IMR-90 (cell line): ENCODE results near the gene CDK5. TPM values are rescaled to one million over a fixed set of nuclear protein-coding genes. Genes with fewer than 3 reads are reported as not detected.
A peak's percentile ranks its signal among the peaks of the same experiment; 100 is the strongest.

Experiments
- ATAC-seq: fragments of 200-7000 bp; cut with Tn5 transposase; 2 replicates; pipeline ENCODE4 v1.9.1; 2020; ENCODE audit warnings: low read depth, mild to moderate bottlenecking, moderate library complexity
- BruUV-seq: library from RNA; stranded (reverse); fragments of 400-500 nt; replicated peaks from 2 replicates; lab custom pipeline; 2021; lab: Mats Ljungman, UMichigan
- CTCF ChIA-PET: fragments of 300-600 bp; formaldehyde crosslinking; extraction: SDS; loops from one replicate; lab custom pipeline; 2021; ENCODE audit warnings: antibody characterized with exemption; lab: Yijun Ruan, JAX
- POLR2A ChIA-PET: fragments of 300-600 bp; sonication (Branson Sonifier 250); formaldehyde crosslinking; loops from one replicate; lab custom pipeline; 2022; ENCODE audit warnings: antibody characterized with exemption; ENCODE audit not compliant: unreplicated experiment; lab: Charles Lee
- DNase-seq: peaks from one replicate; pipeline ENCODE4 v3.0.0; 2013
- H2AFZ ChIP-seq: replicated peaks from 2 replicates; pipeline ENCODE3; 2013; ENCODE audit warnings: low read length, mild to moderate bottlenecking; ENCODE audit not compliant: poor library complexity
- H2AK5ac ChIP-seq: 2 replicates; pipeline ENCODE4 v1.6.1; 2013; ENCODE audit warnings: low read depth, low read length, inconsistent platforms
- H2AK9ac ChIP-seq: replicated peaks from 2 replicates; pipeline ENCODE3; 2013; ENCODE audit warnings: mild to moderate bottlenecking, low read depth, low read length, moderate library complexity; ENCODE audit not compliant: poor library complexity
- H2BK120ac ChIP-seq: 2 replicates; pipeline ENCODE4 v1.6.1; 2013; ENCODE audit warnings: low read depth, low read length, inconsistent platforms
- H2BK15ac ChIP-seq: 3 replicates; pipeline ENCODE4 v1.6.1; 2013; ENCODE audit warnings: low read depth, low read length, inconsistent platforms
- H2BK20ac ChIP-seq: 2 replicates; pipeline ENCODE4 v1.6.1; 2013; ENCODE audit warnings: low read depth, mild to moderate bottlenecking, inconsistent platforms, low read length, moderate library complexity
- H2BK5ac ChIP-seq: 2 replicates; pipeline ENCODE4 v1.6.1; 2013; ENCODE audit warnings: mild to moderate bottlenecking, low read depth, low read length, inconsistent platforms; ENCODE audit not compliant: poor library complexity, severe bottlenecking
- H3K14ac ChIP-seq: replicated peaks from 2 replicates; pipeline ENCODE4 v1.6.1; 2013; ENCODE audit warnings: low read depth, low read length, inconsistent platforms
- H3K18ac ChIP-seq: 2 replicates; pipeline ENCODE4 v1.6.1; 2013; ENCODE audit warnings: low read depth, low read length, control low read depth
- H3K23ac ChIP-seq: 2 replicates; pipeline ENCODE4 v1.6.1; 2013; ENCODE audit warnings: low read depth, low read length, inconsistent platforms
- H3K27ac ChIP-seq: 2 replicates; pipeline ENCODE4 v1.5.1; 2013; ENCODE audit warnings: mild to moderate bottlenecking, control low read depth, low read length; ENCODE audit not compliant: insufficient read depth
- H3K27me3 ChIP-seq: 2 replicates; pipeline ENCODE4 v1.6.1; 2013; ENCODE audit warnings: low read length; ENCODE audit not compliant: control insufficient read depth, insufficient read depth
- H3K36me3 ChIP-seq: 2 replicates; pipeline ENCODE4 v1.6.1; 2013; ENCODE audit warnings: low read length, mixed read lengths; ENCODE audit not compliant: control insufficient read depth, insufficient read depth
- H3K4ac ChIP-seq: 2 replicates; pipeline ENCODE4 v1.6.1; 2013; ENCODE audit warnings: low read depth, low read length, inconsistent platforms
- H3K4me1 ChIP-seq: 2 replicates; pipeline ENCODE4 v1.6.1; 2013; ENCODE audit warnings: low read length, mixed read lengths; ENCODE audit not compliant: control insufficient read depth, insufficient read depth
- H3K4me2 ChIP-seq: 2 replicates; pipeline ENCODE4 v1.6.1; 2013; ENCODE audit warnings: low read depth, mild to moderate bottlenecking, control low read depth, low read length, moderate library complexity
- H3K4me3 ChIP-seq: 2 replicates; pipeline ENCODE4 v1.5.1; 2013; ENCODE audit warnings: low read depth, mild to moderate bottlenecking, control low read depth, low read length, moderate library complexity; ENCODE audit not compliant: insufficient read depth
- H3K56ac ChIP-seq: 2 replicates; pipeline ENCODE4 v1.6.1; 2013; ENCODE audit warnings: low read length, inconsistent platforms; ENCODE audit not compliant: insufficient read depth; ENCODE audit errors: extremely low read depth
- H3K79me1 ChIP-seq, 2 experiments: 2 replicates each; pipeline ENCODE4 v1.6.1; 2013; ENCODE audit warnings: low read length in 2 of 2, inconsistent platforms in 1 of 2, low read depth in 1 of 2
- H3K9ac ChIP-seq: 2 replicates; pipeline ENCODE4 v1.6.1; 2013; ENCODE audit warnings: low read depth, low read length, control low read depth
- H3K9me1 ChIP-seq: 2 replicates; pipeline ENCODE4 v1.6.1; 2013; ENCODE audit warnings: low read length, inconsistent platforms; ENCODE audit not compliant: insufficient read depth
- H3K9me3 ChIP-seq: 2 replicates; pipeline ENCODE4 v1.6.1; 2013; ENCODE audit warnings: low read length; ENCODE audit not compliant: control insufficient read depth, insufficient read depth
- H4K20me1 ChIP-seq: 2 replicates; pipeline ENCODE4 v1.6.1; 2013; ENCODE audit warnings: low read length, inconsistent platforms; ENCODE audit not compliant: insufficient read depth
- H4K5ac ChIP-seq: 2 replicates; pipeline ENCODE4 v1.6.1; 2013; ENCODE audit warnings: mild to moderate bottlenecking, low read depth, low read length, control low read depth
- H4K8ac ChIP-seq, 2 experiments: 2 replicates each; pipeline ENCODE4 v1.6.1; 2013; ENCODE audit warnings: low read depth in 2 of 2, low read length in 2 of 2, control low read depth in 1 of 2, inconsistent platforms in 1 of 2
- H4K91ac ChIP-seq: 2 replicates; pipeline ENCODE4 v1.6.1; 2013; ENCODE audit warnings: low read depth, low read length, inconsistent platforms; ENCODE audit not compliant: insufficient read depth
- ELK1 ChIP-seq: fragments of 150-350 bp; IDR thresholded peaks from 2 replicates; pipeline ENCODE4 v1.6.1; 2016; ENCODE audit warnings: low read depth, mild to moderate bottlenecking, low read length, moderate library complexity, borderline replicate concordance
- MXI1 ChIP-seq: IDR thresholded peaks from 2 replicates; pipeline ENCODE4 v1.6.1; 2012; ENCODE audit warnings: low read depth, mild to moderate bottlenecking, low read length, moderate library complexity, borderline replicate concordance
- WGBS, 2 experiments: methylation state at CpG; one replicate each; pipeline versions ENCODE4 v1.1.5 to v1.1.7; 2013; ENCODE audit warnings: missing lambda C conversion rate in 2 of 2; ENCODE audit not compliant: insufficient read length in 1 of 2; ENCODE audit errors: extremely low coverage in 2 of 2; 5-methylcytosine and 5-hydroxymethylcytosine counted together
- dilution Hi-C: fragments of 300-500 bp; cut with HindIII; formaldehyde crosslinking; loops from one replicate; pipeline ENCODE4 v1.14.3; 2018; ENCODE audit warnings: low sequenced_read_pairs; ENCODE audit not compliant: unreplicated experiment
- in situ Hi-C: fragments of 300-500 bp; cut with MboI; formaldehyde crosslinking; loops from 3 replicates; pipeline ENCODE4 v1.14.3; 2019; ENCODE audit warnings: low sequenced_read_pairs, inconsistent platforms, mixed read lengths
- intact Hi-C: fragments of 100-400 bp; cut with micrococcal nuclease; formaldehyde crosslinking; loops from 2 replicates; pipeline ENCODE4 v1.10.0; 2022
- polyA plus RNA-seq, 3 experiments: library from polyadenylated mRNA; depleted of rRNA; stranded (reverse); fragments of >200 nt; gene quantifications; 2 replicates each; pipeline ENCODE4 v1.2.3, GENCODE V29; 2012; ENCODE audit warnings: low replicate concordance in 1 of 3
- total RNA-seq: library from RNA; depleted of rRNA; stranded (reverse); fragments of >200 nt; gene quantifications from 2 replicates; pipeline ENCODE4 v1.2.3, GENCODE V29; 2012

The CDK5 gene
- total and polyA plus RNA-seq, 2 of the 4 experiments (the other 2 are of a cell fraction) = 22.4 to 34.8 TPM

- ChIA-PET CTCF (interaction anchor here (0.6 kb wide), 1 partner anchor 149 kb away, joined by 3 read pairs; no protein-coding TSS in a partner anchor), POLR2A (interaction anchor here (0.5 to 1.0 kb wide), 2 partner anchors 12 to 64 kb away, joined by 3 to 7 read pairs; no protein-coding TSS in a partner anchor)
- dilution Hi-C loops (no loop called here), intact Hi-C loops (loop anchor here (2.0 kb wide), 1 partner anchor 21 kb away; the partner anchor contains the start of gene SLC4A2), in situ Hi-C loops (no loop called here)
- Histone ChIP-seq H3K14ac (peak overlapping the region; percentile 95), H2AK5ac (peak overlapping the region; percentile 98), H3K4me1 (peaks cover 22% of the 10 kb centered on the region), H2AFZ (peak overlapping the region; percentile 91), H4K5ac (peak overlapping the region; percentile 36), H3K9me1 (peaks cover under 1% of the 10 kb centered on the region; the same call in 1 of the 2 replicates), H2BK20ac (no peak overlapping the region), H2BK5ac (peak overlapping the region; percentile 67), H3K27ac (peak overlapping the region; percentile 84), H3K9me3 (no peaks in the 10 kb centered on the region), H3K36me3 (peaks cover 28% of the 10 kb centered on the region), H3K9ac (peak overlapping the region; percentile 93), H4K8ac (peak overlapping the region; percentile 87 to 91), H2BK120ac (peak overlapping the region; percentile 46; the same call in 1 of the 2 replicates), H3K18ac (peak overlapping the region; percentile 42; the same call in 1 of the 2 replicates), H3K27me3 (no peaks in the 10 kb centered on the region), H3K4me3 (peak overlapping the region; percentile 95), H4K20me1 (peaks cover 17% of the 10 kb centered on the region), H4K91ac (peak overlapping the region; percentile 92), H3K23ac (peak overlapping the region; percentile 58; the same call in 1 of the 2 replicates), H2BK15ac (no peak overlapping the region), H3K4ac (peak overlapping the region; percentile 95), H3K79me1 (peaks cover 19 to 64% of the 10 kb centered on the region in 2 experiments; a peak in 3 of 4 replicates), H3K56ac (peak overlapping the region; percentile 70), H2AK9ac (peak overlapping the region; percentile 98), H3K4me2 (peak overlapping the region; percentile 91)
- TF ChIP-seq ELK1 = no peak
- TF ChIP-seq MXI1 = peak; percentile 60; the same call in 1 of the 2 replicates
- DNase-seq = no peak
- ATAC-seq = peak; percentile 7
- BruUV-seq = TSS peak; percentile 40
- WGBS, 2 experiments = 2% methylated on average over 6 of the region's 31 CpGs; no CpG with 5 or more reads in 1 of the 2 experiments
Measured at GRCh38 chr7:151080067-151080521, 22.4 kb upstream of the CDK5 start.
